Measurements from ENCODE around the gene RNU1-4. TPM values are rescaled to one million over a fixed set of nuclear protein-coding genes. Genes with fewer than 3 reads are reported as not detected.
"Not testable (repeated sequence)": the region's sequence is repeated elsewhere in the genome, so short reads cannot be mapped to it uniquely, and the experiment has no call there.

RNU1-4 gene
- polyA plus RNA-seq, 3 donors: not detected

GRCh38 chr1:16706302-16706701, 34.0 kb upstream of the RNU1-4 start:
- not testable (repeated sequence) for H3K27ac ChIP-seq (ENCODE audit: low read depth, low read length)
- WGBS, 3 donors: 78 to 94% (median 87%) methylated on average over 2 to 6 of the region's 6 CpGs

- WGBS, 3 donors: 2 to 11% (median 9%) methylated on average over 15 to 58 of the region's 99 CpGs
- not testable (repeated sequence) for H3K27ac ChIP-seq (ENCODE audit: low read depth, low read length)
Observed at GRCh38 chr1:16707130-16708093, 32.9 kb upstream of the RNU1-4 start.

- WGBS, 3 donors: no CpG with 5 or more reads among the region's 6 CpGs
- not testable (repeated sequence) for H3K27ac ChIP-seq (ENCODE audit: low read depth, low read length)
Observed at GRCh38 chr1:16708704-16709103, 31.6 kb upstream of the RNU1-4 start.

GRCh38 chr1:16709659-16710087, 30.6 kb upstream of the RNU1-4 start:
- H3K27ac ChIP-seq (ENCODE audit: low read depth, low read length): not testable (repeated sequence)
- WGBS, 3 donors: 0 to 31% (median 27%) methylated on average over 1 to 3 of the region's 3 CpGs

- 74 to 76% (median 75%) methylated on average over 9 to 10 of the region's 13 CpGs for WGBS, 3 donors
Observed at GRCh38 chr1:16710618-16711017, 29.7 kb upstream of the RNU1-4 start.

GRCh38 chr1:16712131-16712530, 28.2 kb upstream of the RNU1-4 start:
- WGBS, 3 donors: 60 to 83% (median 82%) methylated on average over 2 to 3 of the region's 5 CpGs

More at GRCh38 chr1:16710618-16711017, 29.7 kb upstream of the RNU1-4 start:
- not testable (repeated sequence) for H3K27ac ChIP-seq (ENCODE audit: low read depth, low read length)

GRCh38 chr1:16712582-16712981, 27.7 kb upstream of the RNU1-4 start:
- WGBS, 3 donors: 68 to 81% (median 68%) methylated on average over 7 to 11 of the region's 14 CpGs
- not testable (repeated sequence) for H3K27ac ChIP-seq (ENCODE audit: low read depth, low read length)

More at GRCh38 chr1:16712131-16712530, 28.2 kb upstream of the RNU1-4 start:
- H3K27ac ChIP-seq (ENCODE audit: low read depth, low read length): not testable (repeated sequence)

- H3K27ac ChIP-seq (ENCODE audit: low read depth, low read length): not testable (repeated sequence)
- WGBS, 3 donors: 91 to 100% (median 100%) methylated on average over 1 to 4 of the region's 6 CpGs
Observed at GRCh38 chr1:16712984-16713383, 27.3 kb upstream of the RNU1-4 start.

- WGBS, 3 donors: 66 to 85% (median 75%) methylated on average over 4 of the region's 10 CpGs
- H3K27ac ChIP-seq (ENCODE audit: low read depth, low read length): not testable (repeated sequence)
Observed at GRCh38 chr1:16713480-16713879, 26.8 kb upstream of the RNU1-4 start.

GRCh38 chr1:16716691-16717335, 23.5 kb upstream of the RNU1-4 start:
- 81 to 83% (median 82%) methylated on average over 7 of the region's 7 CpGs for whole genome bisulfite sequencing, 3 donors
- H3K27ac ChIP-seq (ENCODE audit: low read depth, low read length): no peak overlapping the region

GRCh38 chr1:16717336-16718098, 22.8 kb upstream of the RNU1-4 start:
- 60 to 74% (median 63%) methylated on average over 19 to 20 of the region's 20 CpGs for WGBS, 3 donors

GRCh38 chr1:16718099-16718907, 22.0 kb upstream of the RNU1-4 start:
- 91 to 96% (median 91%) methylated on average over 14 of the region's 14 CpGs for WGBS, 3 donors
- not testable (repeated sequence) for H3K27ac ChIP-seq (ENCODE audit: low read depth, low read length)

More at GRCh38 chr1:16717336-16718098, 22.8 kb upstream of the RNU1-4 start:
- H3K27ac ChIP-seq (ENCODE audit: low read depth, low read length): no peak overlapping the region

- WGBS, 3 donors: 92% methylated on average over 8 of the region's 8 CpGs
- H3K27ac ChIP-seq (ENCODE audit: low read depth, low read length): no peak overlapping the region
Observed at GRCh38 chr1:16718908-16719533, 21.3 kb upstream of the RNU1-4 start.

GRCh38 chr1:16719571-16720350, 20.6 kb upstream of the RNU1-4 start:
- 89 to 91% (median 90%) methylated on average over 16 of the region's 16 CpGs for WGBS, 3 donors

GRCh38 chr1:16720351-16721223, 19.7 kb upstream of the RNU1-4 start:
- 83 to 89% (median 88%) methylated on average over 13 of the region's 13 CpGs for WGBS, 3 donors
- no peak overlapping the region for H3K27ac ChIP-seq (ENCODE audit: low read depth, low read length)

More at GRCh38 chr1:16719571-16720350, 20.6 kb upstream of the RNU1-4 start:
- no peak overlapping the region for H3K27ac ChIP-seq (ENCODE audit: low read depth, low read length)
